ENCODE measurements around the gene HOXB13. TPM values are rescaled to one million over a fixed set of nuclear protein-coding genes. Genes with fewer than 3 reads are reported as not detected.
A peak's percentile ranks its signal among the peaks of the same experiment; 100 is the strongest.

The HOXB13 gene
- polyA plus RNA-seq, 2 of the 4 experiments (the other 2 are of a cell fraction) = 3.2 to 3.5 TPM

- Histone ChIP-seq H3K4me3 (no peak overlapping the region), H3K4me1 (peaks cover 28% of the 10 kb centered on the region), H3K27ac (no peak overlapping the region; a peak in 1 of 6 replicates), H3K4me2 (0 out of 3 replicates have a peak overlapping the region, but pooled peaks have one; percentile 9), H3K9me3 (no peaks in the 10 kb centered on the region)
- ChIA-PET POLR2A (no interaction called here), CTCF (interaction anchor here (1.1 to 4.3 kb wide), 15 partner anchors 11 to 134 kb away, joined by 3 to 24 read pairs (median 8); partner anchors contain the start of gene PRAC2)
- peak; percentile 27 to 71; a peak in 4 of 6 replicates for ATAC-seq
- 37% methylated on average over 3 of the region's 3 CpGs for WGBS (ENCODE audit: missing lambda C conversion rate)
- no peak for DNase-seq (ENCODE audit: low read depth in 1 of 2, low spot score in 1 of 2)
- FAIRE-seq = no peak
- TF ChIP-seq CEBPB (IDR thresholded peaks at IDR 0.05) = no peak
- no peak for TF ChIP-seq ZFP36 (IDR thresholded peaks at IDR 0.05; ENCODE audit: borderline replicate concordance, partially characterized antibody)
- no peak for TF ChIP-seq HMGXB4 (CRISPR knock-in tag; IDR thresholded peaks at IDR 0.05; ENCODE audit: borderline replicate concordance)
- no peak for TF ChIP-seq ATOH8 (CRISPR knock-in tag; IDR thresholded peaks at IDR 0.05; ENCODE audit: low read depth)
- TF ChIP-seq RARB (CRISPR knock-in tag; IDR thresholded peaks at IDR 0.05) = no peak
- TF ChIP-seq HOXB13 (CRISPR knock-in tag; IDR thresholded peaks at IDR 0.05; ENCODE audit: low read depth) = no peak
- no peak for TF ChIP-seq RCOR1 (IDR thresholded peaks at IDR 0.05; ENCODE audit: low read depth, low read length)
- TF ChIP-seq POLR2AphosphoS2 (conservative IDR thresholded peaks at IDR 0.05; ENCODE audit: low read length) = no peak
- no peak for TF ChIP-seq RFX5 (IDR thresholded peaks at IDR 0.05)
- TF ChIP-seq BHLHE40 (IDR thresholded peaks at IDR 0.05; ENCODE audit: low read depth, low read length) = no peak
- no peak for TF ChIP-seq CHD4 (IDR thresholded peaks at IDR 0.05; ENCODE audit: borderline replicate concordance)
- TF ChIP-seq MAX (IDR thresholded peaks at IDR 0.05) = no peak
- TF ChIP-seq JUN (IDR thresholded peaks at IDR 0.05) = no peak
Measured at GRCh38 chr17:48751172-48751571, 22.6 kb upstream of the HOXB13 start.

- ChIA-PET POLR2A (no interaction called here), CTCF (interaction anchor here (0.6 to 4.3 kb wide), 16 partner anchors 9 to 205 kb away, joined by 3 to 24 read pairs (median 7); partner anchors contain the start of gene PRAC2)
- no peaks in the 10 kb centered on the region for H3K9me3 ChIP-seq
- no peak overlapping the region for H3K27ac ChIP-seq
- DNase-seq (ENCODE audit: low read depth in 1 of 2, low spot score in 1 of 2) = no peak
- H3K4me3 ChIP-seq = no peak overlapping the region
- TF ChIP-seq NR3C1 (IDR thresholded peaks at IDR 0.05) (no peak), JUN (IDR thresholded peaks at IDR 0.05) (no peak), JUNB (IDR thresholded peaks at IDR 0.05) (no peak), E2F6 (IDR thresholded peaks at IDR 0.05; ENCODE audit: borderline replicate concordance, low read depth) (no peak), PHF8 (IDR thresholded peaks at IDR 0.05; ENCODE audit: borderline replicate concordance, low read depth) (no peak), USF2 (IDR thresholded peaks at IDR 0.05) (no peak), EHMT2 (IDR thresholded peaks at IDR 0.05; ENCODE audit: low read depth) (no peak), BCL3 (IDR thresholded peaks at IDR 0.05) (no peak), HOXA7 (CRISPR knock-in tag; IDR thresholded peaks at IDR 0.05) (no peak), RAD21 (conservative IDR thresholded peaks at IDR 0.05 in 1 of 2, IDR thresholded peaks at IDR 0.05 in 1 of 2) (no peak), HOXB5 (CRISPR knock-in tag; IDR thresholded peaks at IDR 0.05) (no peak), NFE2L2 (conservative IDR thresholded peaks at IDR 0.05; ENCODE audit: low read length) (no peak), MAFK (IDR thresholded peaks at IDR 0.05; ENCODE audit: partially characterized antibody) (no peak), ZC3H11A (IDR thresholded peaks at IDR 0.05) (no peak), EP300 (IDR thresholded peaks at IDR 0.05) (no peak), HDAC2 (IDR thresholded peaks at IDR 0.05) (no peak), SREBF2 (IDR thresholded peaks at IDR 0.05) (no peak), RCOR1 (IDR thresholded peaks at IDR 0.05; ENCODE audit: low read depth, low read length) (no peak), ZNF302 (CRISPR knock-in tag; IDR thresholded peaks at IDR 0.05) (no peak), HEYL (CRISPR knock-in tag; IDR thresholded peaks at IDR 0.05) (no peak)
- no peak for ATAC-seq
- H3K4me1 ChIP-seq = peaks cover 28% of the 10 kb centered on the region
- 86% methylated on average over 32 of the region's 32 CpGs for WGBS (ENCODE audit: missing lambda C conversion rate)
- no peak overlapping the region for H3K4me2 ChIP-seq
- no peak for FAIRE-seq
Measured at GRCh38 chr17:48749621-48750553, 21.3 kb upstream of the HOXB13 start.

Measured in A549 (cell line).